ENCODE measurements around the gene CCDC127. TPM values are rescaled to one million over a fixed set of nuclear protein-coding genes. Genes with fewer than 3 reads are reported as not detected.

The CCDC127 gene
- total RNA-seq, 2 donors from 2014 or later, result 5.6 to 7.1 TPM

DNA sequence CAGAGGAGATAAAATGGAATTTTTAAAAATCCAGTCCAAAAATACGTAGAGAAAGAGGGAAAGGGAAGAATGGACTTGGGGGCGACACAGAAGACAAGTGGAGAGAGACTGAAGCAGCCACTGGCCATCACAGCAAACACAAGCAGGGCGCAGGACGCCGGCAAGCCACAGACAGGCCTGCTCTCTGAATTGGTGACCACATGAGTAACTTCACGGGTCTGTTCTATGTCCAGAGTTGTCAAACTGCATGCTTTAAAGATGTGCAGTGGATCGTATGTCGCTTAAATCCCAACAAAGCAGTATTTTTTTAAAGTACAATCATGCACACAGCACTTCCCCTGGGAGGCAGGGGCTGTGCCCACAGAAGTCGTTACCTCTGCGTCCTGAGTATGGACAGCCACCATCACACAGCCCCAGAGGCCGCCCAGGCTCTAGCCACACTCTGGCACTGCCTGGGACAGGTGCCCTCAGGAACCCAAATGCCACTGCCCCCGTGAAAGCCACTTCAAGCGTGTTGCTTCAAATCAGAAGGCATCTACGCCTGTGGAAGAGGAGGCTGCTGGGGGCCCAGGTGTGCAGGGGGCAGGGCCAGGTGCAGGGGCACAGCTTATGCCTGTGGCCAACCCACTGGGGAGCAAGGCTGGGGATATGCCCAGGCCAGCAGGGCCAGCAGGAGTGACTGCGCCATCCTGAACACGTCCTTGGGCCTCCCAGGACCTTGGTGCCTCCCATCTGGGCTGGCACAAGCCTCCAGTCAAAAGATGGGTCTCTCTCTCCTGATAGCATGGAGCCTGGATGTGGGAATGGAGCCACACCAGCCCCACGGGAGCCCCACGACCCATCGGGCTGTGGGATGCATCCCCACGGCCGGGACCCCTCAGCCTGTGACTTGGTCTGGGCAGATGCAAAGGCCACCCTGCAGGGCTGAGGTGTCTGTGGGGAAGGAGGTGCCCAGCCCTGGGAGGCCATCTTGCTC, 32.6 kb downstream of the CCDC127 start:
- Histone ChIP-seq H3K9me3 (no peaks in the 10 kb centered on the region), H3K4me1 (peaks cover 0 to 24% of the 10 kb centered on the region in 2 donors), H3K4me3 (no peak overlapping the region), H3K27me3 (no peaks in the 10 kb centered on the region), H3K36me3 (no peaks in the 10 kb centered on the region), H3K27ac (no peak overlapping the region)
- TF ChIP-seq, protein P1, sequence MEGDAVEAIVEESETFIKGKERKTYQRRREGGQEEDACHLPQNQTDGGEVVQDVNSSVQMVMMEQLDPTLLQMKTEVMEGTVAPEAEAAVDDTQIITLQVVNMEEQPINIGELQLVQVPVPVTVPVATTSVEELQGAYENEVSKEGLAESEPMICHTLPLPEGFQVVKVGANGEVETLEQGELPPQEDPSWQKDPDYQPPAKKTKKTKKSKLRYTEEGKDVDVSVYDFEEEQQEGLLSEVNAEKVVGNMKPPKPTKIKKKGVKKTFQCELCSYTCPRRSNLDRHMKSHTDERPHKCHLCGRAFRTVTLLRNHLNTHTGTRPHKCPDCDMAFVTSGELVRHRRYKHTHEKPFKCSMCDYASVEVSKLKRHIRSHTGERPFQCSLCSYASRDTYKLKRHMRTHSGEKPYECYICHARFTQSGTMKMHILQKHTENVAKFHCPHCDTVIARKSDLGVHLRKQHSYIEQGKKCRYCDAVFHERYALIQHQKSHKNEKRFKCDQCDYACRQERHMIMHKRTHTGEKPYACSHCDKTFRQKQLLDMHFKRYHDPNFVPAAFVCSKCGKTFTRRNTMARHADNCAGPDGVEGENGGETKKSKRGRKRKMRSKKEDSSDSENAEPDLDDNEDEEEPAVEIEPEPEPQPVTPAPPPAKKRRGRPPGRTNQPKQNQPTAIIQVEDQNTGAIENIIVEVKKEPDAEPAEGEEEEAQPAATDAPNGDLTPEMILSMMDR (IDR thresholded peaks at IDR 0.05), result no peak
- DNase-seq (ENCODE audit: low spot score), result no peak

DNA sequence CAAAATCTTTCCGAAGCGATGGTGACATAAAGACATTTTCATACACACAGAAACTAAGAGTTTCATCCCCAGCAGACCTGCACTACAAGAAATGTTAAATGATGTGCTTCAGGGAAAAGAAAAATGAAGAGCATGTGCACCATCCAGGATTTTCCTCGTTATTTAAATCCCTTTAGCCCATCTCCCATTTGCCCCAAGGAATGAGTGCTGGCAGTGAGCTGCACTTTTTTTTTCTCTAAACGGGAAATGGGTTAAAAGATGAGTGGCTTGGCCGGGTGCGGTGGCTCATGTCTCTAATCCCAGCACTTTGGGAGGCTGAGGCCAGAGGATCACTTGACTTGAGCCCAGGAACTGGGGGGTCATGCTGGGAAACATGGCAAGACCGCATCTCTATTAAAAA, 33.5 kb downstream of the CCDC127 start:
- Histone ChIP-seq H3K9me3 (no peaks in the 10 kb centered on the region), H3K27me3 (no peaks in the 10 kb centered on the region), H3K36me3 (no peaks in the 10 kb centered on the region), H3K27ac (no peak overlapping the region), H3K4me3 (no peak overlapping the region), H3K4me1 (peaks cover 0 to 16% of the 10 kb centered on the region in 2 donors)
- TF ChIP-seq, protein P1 (IDR thresholded peaks at IDR 0.05), result no peak
- no peak for DNase-seq (ENCODE audit: low spot score)

DNA sequence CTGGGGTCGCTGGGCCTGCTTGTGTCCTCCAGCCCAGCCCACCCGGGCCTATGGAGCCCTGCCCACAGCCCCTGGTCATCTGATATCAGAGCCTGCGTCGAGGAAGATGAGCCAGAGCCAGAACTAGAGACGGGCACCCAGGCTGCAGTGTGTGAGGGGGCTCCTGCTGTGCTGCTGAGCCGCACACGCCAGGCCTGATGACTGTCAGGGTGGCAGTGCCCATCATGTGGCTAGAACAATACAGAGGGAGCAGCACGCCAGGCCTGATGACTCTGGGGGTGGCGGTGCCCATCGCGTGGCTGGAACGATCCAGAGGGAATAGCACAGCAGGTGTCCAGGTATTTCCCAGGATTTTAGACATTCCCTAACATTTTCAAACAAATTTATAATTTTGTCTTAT, 35.8 kb downstream of the CCDC127 start:
- Histone ChIP-seq H3K9me3 (no peaks in the 10 kb centered on the region), H3K27ac (no peak overlapping the region), H3K4me1 (no peaks in the 10 kb centered on the region), H3K4me3 (no peak overlapping the region), H3K27me3 (no peaks in the 10 kb centered on the region), H3K36me3 (no peaks in the 10 kb centered on the region)
- TF ChIP-seq, protein P1 (IDR thresholded peaks at IDR 0.05), result no peak
- no peak for DNase-seq (ENCODE audit: low spot score)

DNA sequence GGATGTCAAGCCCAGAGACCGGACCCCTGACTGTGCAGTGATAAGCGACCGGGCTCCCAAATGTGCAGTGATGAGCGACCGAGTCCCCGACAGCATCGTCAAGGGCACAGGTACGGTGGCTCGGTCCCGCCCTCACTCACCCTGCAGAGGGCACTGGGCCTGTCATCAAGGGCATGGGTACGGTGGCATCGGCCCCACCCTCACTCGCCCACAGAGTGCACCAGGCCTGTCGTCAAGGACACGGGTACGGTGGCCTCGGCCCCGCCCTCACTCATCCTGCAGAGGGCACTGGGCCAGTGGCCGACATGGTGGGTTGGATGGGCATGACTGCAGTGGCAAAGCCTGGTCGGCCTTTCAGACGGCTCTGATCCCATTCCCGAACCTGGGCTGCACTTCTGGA, 36.4 kb downstream of the CCDC127 start:
- no peak overlapping the region for H3K4me3 ChIP-seq
- DNase-seq (ENCODE audit: low spot score), result no peak
- no peak overlapping the region for H3K27ac ChIP-seq
- no peaks in the 10 kb centered on the region for H3K36me3 ChIP-seq
- no peaks in the 10 kb centered on the region for H3K27me3 ChIP-seq
- no peaks in the 10 kb centered on the region for H3K9me3 ChIP-seq
- H3K4me1 ChIP-seq, result no peaks in the 10 kb centered on the region
- TF ChIP-seq, protein P1 (IDR thresholded peaks at IDR 0.05), result no peak

DNA sequence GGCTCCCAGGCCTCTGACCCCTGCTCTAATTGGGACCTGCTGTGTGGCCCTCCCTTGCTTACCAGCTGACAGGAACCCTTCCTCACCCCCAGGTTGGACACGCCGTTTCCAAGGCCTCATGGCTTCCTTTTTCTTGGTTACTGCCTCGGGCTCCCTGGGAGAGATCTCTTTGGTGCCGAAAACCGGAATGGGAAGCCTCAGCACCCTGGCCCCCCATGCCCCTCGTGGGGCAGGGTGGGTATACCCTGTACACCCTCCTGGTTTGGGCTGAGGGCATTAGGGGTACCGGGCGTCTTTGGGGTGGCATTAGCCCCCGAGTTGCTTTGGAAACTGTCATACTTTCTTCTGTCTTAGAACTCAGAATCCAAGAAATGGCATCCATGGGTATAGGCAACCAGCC, 36.8 kb downstream of the CCDC127 start:
- TF ChIP-seq, protein P1 (IDR thresholded peaks at IDR 0.05), result no peak
- Histone ChIP-seq H3K36me3 (no peaks in the 10 kb centered on the region), H3K9me3 (no peaks in the 10 kb centered on the region), H3K4me3 (no peak overlapping the region), H3K27ac (no peak overlapping the region), H3K4me1 (no peaks in the 10 kb centered on the region), H3K27me3 (no peaks in the 10 kb centered on the region)
- DNase-seq (ENCODE audit: low spot score), result no peak

Data from right atrium auricular region (tissue), 2 donors.